HFF-Myc (cell line): Measurements from ENCODE around the gene KCNA5.

ENCODE experiments used
- DNase-seq: peaks from one replicate; pipeline ENCODE4 v3.0.0-alpha.2; 2011; ENCODE audit warnings: low read depth; ENCODE audit errors: extremely low read depth
- H3K4me3 ChIP-seq: replicated peaks from 2 replicates; pipeline ENCODE4 v1.5.1; 2011; ENCODE audit warnings: low read depth, mild to moderate bottlenecking, control low read depth, low read length
- CTCF ChIP-seq: IDR thresholded peaks from 2 replicates; pipeline ENCODE4 v1.5.1; 2012; ENCODE audit warnings: mild to moderate bottlenecking, low read depth, low read length, control low read depth; ENCODE audit errors: missing control alignments

Gene KCNA5

GRCh38 chr12:5015711-5016492 lies 27.8 kb upstream of the KCNA5 start:
- DNase-seq, result no peak
- no peak overlapping the region for H3K4me3 ChIP-seq
- TF ChIP-seq CTCF, result no peak

- no peak for DNase-seq
- no peak for TF ChIP-seq CTCF
- H3K4me3 ChIP-seq, result no peak overlapping the region
Measured at GRCh38 chr12:5016526-5016925, 27.2 kb upstream of the KCNA5 start.

DNA sequence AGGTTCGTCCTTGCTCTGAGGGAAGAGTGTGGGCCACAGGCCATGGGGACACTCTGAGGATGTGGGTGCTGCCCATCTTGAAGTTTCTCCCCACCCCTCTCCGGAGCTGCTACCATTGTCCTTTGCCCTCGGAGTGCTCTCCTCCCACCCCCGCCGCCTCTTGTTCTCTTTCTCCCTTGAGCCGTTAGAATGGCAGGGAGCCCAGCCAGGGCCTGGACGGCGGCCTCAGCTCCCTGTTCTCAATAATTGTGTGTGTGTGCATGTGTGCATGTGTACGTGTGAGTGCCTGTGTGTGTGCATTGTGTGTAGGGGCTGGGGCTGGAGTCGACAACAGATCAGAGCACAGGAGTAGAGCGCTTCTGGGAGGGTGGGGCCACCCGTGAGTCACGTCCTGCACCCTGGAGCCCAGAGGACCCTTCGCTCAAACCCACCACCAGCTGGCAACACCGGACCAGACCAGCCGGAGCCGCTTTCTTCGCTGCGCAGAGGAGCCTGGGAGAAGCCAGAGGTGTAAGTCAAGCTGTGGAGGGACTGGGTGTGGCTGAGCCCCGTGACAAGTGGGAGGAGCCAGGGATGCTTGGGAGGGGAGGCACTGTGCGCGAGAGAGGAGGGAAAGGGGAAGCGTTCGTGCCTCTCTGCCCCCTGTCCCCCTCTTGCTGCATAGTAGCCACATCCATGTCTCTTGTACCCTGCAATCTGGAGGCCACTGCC lies 25.9 kb upstream of the KCNA5 start:
- no peak for TF ChIP-seq CTCF
- no peak overlapping the region for H3K4me3 ChIP-seq
- DNase-seq, result no peak

DNA sequence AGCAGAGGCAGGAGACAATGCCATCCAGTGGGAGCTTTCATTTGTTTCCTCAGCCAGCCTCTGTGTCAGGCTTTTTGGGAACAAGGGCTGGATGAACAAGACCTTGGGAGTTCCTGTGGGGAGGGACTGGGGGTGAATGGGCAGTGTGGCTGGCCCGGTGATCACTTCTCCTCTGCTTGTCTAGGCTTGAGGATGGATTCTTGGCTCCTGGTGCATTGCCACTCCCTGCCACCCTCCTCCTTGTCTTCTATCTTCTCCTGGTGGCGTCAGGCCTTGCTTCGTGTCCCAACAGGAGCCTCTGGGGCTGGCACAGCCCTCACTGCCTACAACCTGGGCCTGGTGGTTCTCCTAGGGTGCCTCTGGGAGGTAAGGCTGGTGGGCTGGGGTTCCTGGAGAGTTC lies 25.0 kb upstream of the KCNA5 start:
- TF ChIP-seq CTCF, result no peak
- DNase-seq, result no peak
- no peak overlapping the region for H3K4me3 ChIP-seq

DNA sequence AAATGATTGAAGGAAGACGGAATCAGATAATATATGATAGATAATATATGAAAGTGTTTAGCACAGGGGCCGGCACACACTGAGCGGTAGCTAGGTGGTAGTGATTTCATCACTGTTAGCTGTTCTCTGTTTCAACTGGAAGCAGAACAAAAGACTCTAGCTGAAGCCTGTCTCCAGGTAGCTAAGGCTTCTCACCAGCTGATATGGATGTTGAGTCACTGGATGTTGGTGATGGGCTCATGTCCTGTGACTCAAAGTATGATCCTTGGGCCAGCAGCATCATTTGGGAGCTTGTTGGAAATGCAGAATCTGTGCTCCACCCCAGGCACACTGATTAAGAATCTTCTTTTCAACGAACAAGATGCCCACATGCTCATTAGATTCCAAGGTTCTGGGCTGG lies 21.7 kb upstream of the KCNA5 start:
- DNase-seq, result no peak
- H3K4me3 ChIP-seq, result no peak overlapping the region
- no peak for TF ChIP-seq CTCF

- no peak overlapping the region for H3K4me3 ChIP-seq
- peak; percentile 89 for TF ChIP-seq CTCF
- DNase-seq, result no peak
Measured at GRCh38 chr12:5022465-5023061, 21.1 kb upstream of the KCNA5 start.
